H9 (cell line): ENCODE results near the gene HORMAD2. TPM values are rescaled to one million over a fixed set of nuclear protein-coding genes. Genes with fewer than 3 reads are reported as not detected.
"Not testable (repeated sequence)": the region's sequence is repeated elsewhere in the genome, so short reads cannot be mapped to it uniquely, and the experiment has no call there.

Experiments used
- DNase-seq: peaks from one replicate; pipeline ENCODE4 v3.0.0-alpha.2; 2017
- H2AFZ ChIP-seq: one replicate; pipeline ENCODE4 v1.6.1; 2013; ENCODE audit warnings: mild to moderate bottlenecking, low read length, control low read depth, moderate library complexity
- H2AK5ac ChIP-seq: 2 replicates; pipeline ENCODE4 v1.6.1; 2013; ENCODE audit warnings: low read length, control low read depth, mixed read lengths; ENCODE audit not compliant: insufficient read length
- H2BK120ac ChIP-seq: one replicate; pipeline ENCODE4 v1.6.1; 2013; ENCODE audit warnings: low read depth, mild to moderate bottlenecking, low read length, control low read depth, inconsistent platforms; ENCODE audit not compliant: poor library complexity, severe bottlenecking
- H2BK12ac ChIP-seq: 2 replicates; pipeline ENCODE4 v1.6.1; 2013; ENCODE audit warnings: low read length, control low read depth, mixed read lengths, low read depth; ENCODE audit not compliant: insufficient read length
- H2BK15ac ChIP-seq: 2 replicates; pipeline ENCODE4 v1.6.1; 2013; ENCODE audit warnings: low read depth, low read length, control low read depth
- H2BK20ac ChIP-seq: one replicate; pipeline ENCODE4 v1.6.1; 2013; ENCODE audit warnings: low read depth, mild to moderate bottlenecking, low read length, control low read depth, inconsistent platforms; ENCODE audit not compliant: poor library complexity, severe bottlenecking
- H2BK5ac ChIP-seq: 2 replicates; pipeline ENCODE4 v1.6.1; 2013; ENCODE audit warnings: low read length, control low read depth, mixed read lengths; ENCODE audit not compliant: insufficient read length
- H3K14ac ChIP-seq: 2 replicates; pipeline ENCODE4 v1.6.1; 2013; ENCODE audit warnings: low read length, control low read depth; ENCODE audit not compliant: insufficient read depth
- H3K18ac ChIP-seq: 2 replicates; pipeline ENCODE4 v1.6.1; 2013; ENCODE audit warnings: low read depth, mild to moderate bottlenecking, mixed read lengths, low read length, control low read depth; ENCODE audit not compliant: insufficient read length
- H3K23ac ChIP-seq: 2 replicates; pipeline ENCODE4 v1.6.1; 2013; ENCODE audit warnings: low read length, control low read depth, mixed read lengths, low read depth; ENCODE audit not compliant: insufficient read length
- H3K23me2 ChIP-seq: 2 replicates; pipeline ENCODE4 v1.6.1; 2013; ENCODE audit warnings: low read depth, mild to moderate bottlenecking, mixed read lengths, low read length, control low read depth; ENCODE audit not compliant: insufficient read length, poor library complexity, severe bottlenecking
- H3K27ac ChIP-seq: 2 replicates; pipeline ENCODE4 v1.5.1; 2013; ENCODE audit warnings: low read length, control low read depth, mixed read lengths, low read depth; ENCODE audit not compliant: insufficient read length
- H3K27me3 ChIP-seq: 2 replicates; pipeline ENCODE4 v1.6.1; 2013; ENCODE audit warnings: low read length, control low read depth, inconsistent platforms; ENCODE audit not compliant: insufficient read depth
- H3K4ac ChIP-seq: 2 replicates; pipeline ENCODE4 v1.6.1; 2013; ENCODE audit warnings: low read depth, mild to moderate bottlenecking, control low read depth, inconsistent platforms, low read length, moderate library complexity
- H3K4me1 ChIP-seq: 2 replicates; pipeline ENCODE4 v1.6.1; 2013; ENCODE audit warnings: low read length, control low read depth, inconsistent platforms; ENCODE audit not compliant: insufficient read depth
- H3K4me2 ChIP-seq: 2 replicates; pipeline ENCODE4 v1.6.1; 2013; ENCODE audit warnings: low read length, control low read depth, mixed read lengths; ENCODE audit not compliant: insufficient read length, insufficient read depth
- H3K56ac ChIP-seq: 2 replicates; pipeline ENCODE4 v1.6.1; 2013; ENCODE audit warnings: low read depth, mild to moderate bottlenecking, mixed read lengths, low read length, control low read depth; ENCODE audit not compliant: insufficient read length
- H3K79me1 ChIP-seq: 2 replicates; pipeline ENCODE4 v1.6.1; 2013; ENCODE audit warnings: low read depth, mild to moderate bottlenecking, moderate library complexity, low read length, control low read depth, inconsistent platforms; ENCODE audit not compliant: insufficient read depth, poor library complexity, severe bottlenecking
- H3K79me2 ChIP-seq: 2 replicates; pipeline ENCODE4 v1.6.1; 2013; ENCODE audit warnings: low read length, control low read depth, inconsistent platforms; ENCODE audit not compliant: insufficient read depth
- H3K9ac ChIP-seq: 2 replicates; pipeline ENCODE4 v1.6.1; 2013; ENCODE audit warnings: low read length, control low read depth, mixed read lengths; ENCODE audit not compliant: insufficient read length; ENCODE audit errors: extremely low read depth
- H3K9me3 ChIP-seq: one replicate; pipeline ENCODE4 v1.6.1; 2013; ENCODE audit warnings: low read depth, low read length, inconsistent platforms; ENCODE audit not compliant: control insufficient read depth
- H3T11ph ChIP-seq: one replicate; pipeline ENCODE4 v1.6.1; 2013; ENCODE audit warnings: mild to moderate bottlenecking, low read length, control low read depth, inconsistent platforms
- H4K20me1 ChIP-seq: one replicate; pipeline ENCODE4 v1.6.1; 2013; ENCODE audit not compliant: control insufficient read depth, insufficient read length, insufficient read depth
- H4K5ac ChIP-seq: 2 replicates; pipeline ENCODE4 v1.6.1; 2013; ENCODE audit warnings: low read depth, mild to moderate bottlenecking, mixed read lengths, low read length, control low read depth; ENCODE audit not compliant: insufficient read length
- H4K8ac ChIP-seq: replicated peaks from 2 replicates; pipeline ENCODE4 v1.6.1; 2013; ENCODE audit warnings: low read length, control low read depth, mixed read lengths, low read depth; ENCODE audit not compliant: insufficient read length
- H4K91ac ChIP-seq: 2 replicates; pipeline ENCODE4 v1.6.1; 2013; ENCODE audit warnings: low read depth, mild to moderate bottlenecking, moderate library complexity, mixed read lengths, low read length, control low read depth; ENCODE audit not compliant: insufficient read length
- H3K27ac Mint-ChIP-seq, 3 experiments: 2 replicates in 2 of 3; 3 replicates in 1 of 3; pipeline ENCODE4 v1.8.0; 2020 to 2021; ENCODE audit warnings: mixed read lengths in 3 of 3, mild to moderate bottlenecking in 1 of 3, moderate library complexity in 1 of 3
- H3K27me3 Mint-ChIP-seq: 2 replicates; pipeline ENCODE4 v1.8.0; 2021; ENCODE audit warnings: low read depth, mild to moderate bottlenecking, moderate library complexity, mixed read lengths
- H3K36me3 Mint-ChIP-seq, 3 experiments: 2 replicates in 2 of 3; 3 replicates in 1 of 3; pipeline ENCODE4 v1.8.0; 2020 to 2021; ENCODE audit warnings: low read depth in 3 of 3, mixed read lengths in 3 of 3; ENCODE audit not compliant: insufficient read depth in 1 of 3
- H3K4me1 Mint-ChIP-seq, 2 experiments: 2 replicates each; pipeline ENCODE4 v1.8.0; 2020; ENCODE audit warnings: mixed read lengths in 2 of 2
- H3K4me3 Mint-ChIP-seq, 2 experiments: 2 replicates in 1 of 2; 3 replicates in 1 of 2; pipeline ENCODE4 v1.8.0; 2020 to 2021; ENCODE audit warnings: mild to moderate bottlenecking in 2 of 2, mixed read lengths in 2 of 2, moderate library complexity in 1 of 2
- H3K9me3 Mint-ChIP-seq, 2 experiments: 2 replicates in 1 of 2; 3 replicates in 1 of 2; pipeline ENCODE4 v1.8.0; 2020; ENCODE audit warnings: mild to moderate bottlenecking in 2 of 2, mixed read lengths in 2 of 2, moderate library complexity in 1 of 2
- WGBS: extraction: QIAGEN DNeasy Blood & Tissue Kit; methylation state at CpG from one replicate; pipeline ENCODE4 v1.1.7; 2013; ENCODE audit warnings: missing lambda C conversion rate, low lambda C conversion rate, mixed read lengths; ENCODE audit not compliant: insufficient read length; ENCODE audit errors: extremely low coverage; 5-methylcytosine and 5-hydroxymethylcytosine counted together
- total RNA-seq: library from RNA; stranded (reverse); gene quantifications from 2 replicates; pipeline ENCODE4 v1.2.1, GENCODE V29; 2021
- TF ChIP-seq, protein P1 (sequence below): fragments of 200-600 bp; sonication (generic); conservative IDR thresholded peaks from 3 replicates; pipeline ENCODE4 v1.8.0; 2021; ENCODE audit warnings: antibody characterized with exemption, mild to moderate bottlenecking

Gene HORMAD2
- total RNA-seq, 1 experiment from 2014 or later = not detected

GRCh38 chr22:30198921-30199320 lies 118.7 kb downstream of the HORMAD2 start:
- H3K56ac ChIP-seq = no peak overlapping the region
- H3K23ac ChIP-seq = no peak overlapping the region
- no peak overlapping the region for H3T11ph ChIP-seq
- H3K79me1 ChIP-seq = no peaks in the 10 kb centered on the region
- H3K14ac ChIP-seq = no peak overlapping the region
- H3K27ac ChIP-seq = no peak overlapping the region
- H2AFZ ChIP-seq = no peak overlapping the region
- H2BK12ac ChIP-seq = no peak overlapping the region
- Mint-ChIP-seq H3K27ac (no peak overlapping the region; a peak in 1 of 7 replicates), H3K4me1 (peaks cover 27 to 30% of the 10 kb centered on the region in 2 experiments), H3K36me3 (no peaks in the 10 kb centered on the region), H3K9me3 (no peaks in the 10 kb centered on the region), H3K4me3 (no peak overlapping the region), H3K27me3 (no peaks in the 10 kb centered on the region)
- H4K5ac ChIP-seq = no peak overlapping the region
- no peaks in the 10 kb centered on the region for H3K79me2 ChIP-seq
- H2AK5ac ChIP-seq = no peak overlapping the region
- peak; percentile 8 for DNase-seq
- H3K23me2 ChIP-seq = peaks cover 3% of the 10 kb centered on the region
- H3K9me3 ChIP-seq = no peaks in the 10 kb centered on the region
- no peak overlapping the region for H3K9ac ChIP-seq
- no peak overlapping the region for H2BK15ac ChIP-seq
- H3K4me2 ChIP-seq = no peak overlapping the region
- no peak overlapping the region for H3K4ac ChIP-seq
- TF ChIP-seq, protein P1, sequence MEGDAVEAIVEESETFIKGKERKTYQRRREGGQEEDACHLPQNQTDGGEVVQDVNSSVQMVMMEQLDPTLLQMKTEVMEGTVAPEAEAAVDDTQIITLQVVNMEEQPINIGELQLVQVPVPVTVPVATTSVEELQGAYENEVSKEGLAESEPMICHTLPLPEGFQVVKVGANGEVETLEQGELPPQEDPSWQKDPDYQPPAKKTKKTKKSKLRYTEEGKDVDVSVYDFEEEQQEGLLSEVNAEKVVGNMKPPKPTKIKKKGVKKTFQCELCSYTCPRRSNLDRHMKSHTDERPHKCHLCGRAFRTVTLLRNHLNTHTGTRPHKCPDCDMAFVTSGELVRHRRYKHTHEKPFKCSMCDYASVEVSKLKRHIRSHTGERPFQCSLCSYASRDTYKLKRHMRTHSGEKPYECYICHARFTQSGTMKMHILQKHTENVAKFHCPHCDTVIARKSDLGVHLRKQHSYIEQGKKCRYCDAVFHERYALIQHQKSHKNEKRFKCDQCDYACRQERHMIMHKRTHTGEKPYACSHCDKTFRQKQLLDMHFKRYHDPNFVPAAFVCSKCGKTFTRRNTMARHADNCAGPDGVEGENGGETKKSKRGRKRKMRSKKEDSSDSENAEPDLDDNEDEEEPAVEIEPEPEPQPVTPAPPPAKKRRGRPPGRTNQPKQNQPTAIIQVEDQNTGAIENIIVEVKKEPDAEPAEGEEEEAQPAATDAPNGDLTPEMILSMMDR = no peak
- H3K18ac ChIP-seq = no peak overlapping the region
- no peak overlapping the region for H2BK20ac ChIP-seq
- no peak overlapping the region for H2BK120ac ChIP-seq
- peaks cover 2% of the 10 kb centered on the region; the same call in 1 of the 2 replicates for H3K4me1 ChIP-seq
- no peaks in the 10 kb centered on the region for H4K20me1 ChIP-seq
- no peak overlapping the region for H4K91ac ChIP-seq
- H2BK5ac ChIP-seq = no peak overlapping the region
- H3K27me3 ChIP-seq = no peaks in the 10 kb centered on the region
- WGBS = no CpG with 5 or more reads among the region's 4 CpGs
- no peak overlapping the region for H4K8ac ChIP-seq

GRCh38 chr22:30200905-30201304 lies 120.6 kb downstream of the HORMAD2 start:
- H3K4me1 Mint-ChIP-seq = peaks cover 23 to 24% of the 10 kb centered on the region in 2 experiments
- H4K8ac ChIP-seq, H3K79me1 ChIP-seq, H3K14ac ChIP-seq, H4K91ac ChIP-seq, H3K9ac ChIP-seq, H3K4ac ChIP-seq, H3K36me3 Mint-ChIP-seq, H3K23me2 ChIP-seq, H2BK20ac ChIP-seq, H2BK12ac ChIP-seq, H2AK5ac ChIP-seq, H3K27me3 ChIP-seq, DNase-seq, H3K27me3 Mint-ChIP-seq, H3K56ac ChIP-seq, H3K4me3 Mint-ChIP-seq, H3K23ac ChIP-seq, H3K4me2 ChIP-seq, H4K5ac ChIP-seq, H3T11ph ChIP-seq, H3K18ac ChIP-seq, H3K27ac ChIP-seq, H2BK5ac ChIP-seq, H4K20me1 ChIP-seq, H3K79me2 ChIP-seq, H3K9me3 Mint-ChIP-seq, H3K4me1 ChIP-seq, H2BK120ac ChIP-seq, H2AFZ ChIP-seq, H3K27ac Mint-ChIP-seq, H3K9me3 ChIP-seq, H2BK15ac ChIP-seq: not testable (repeated sequence)
- WGBS = no CpG with 5 or more reads among the region's 10 CpGs
